ENCODE data around the gene RPL18.

- TF ChIP-seq CTCF (IDR thresholded peaks at IDR 0.05; ENCODE audit: borderline replicate concordance, extremely low read depth, low read length, poor library complexity, severe bottlenecking) (no peak), EZH2 (IDR thresholded peaks at IDR 0.05; ENCODE audit: borderline replicate concordance, low read depth, low read length, severe bottlenecking) (no peak)
Measured at GRCh38 chr19:48639483-48640375, 20.8 kb upstream of the RPL18 start.

Measured in DND-41 (cell line).